ENCODE data around the gene ALDH4A1.
A peak's percentile ranks its signal among the peaks of the same experiment; 100 is the strongest.

ALDH4A1 gene

GRCh38 chr1:18940303-18941020, 38.1 kb upstream of the ALDH4A1 start:
- no peak overlapping the region for H2BK120ac ChIP-seq (ENCODE audit: low read depth, low read length)
- no peak overlapping the region for H3K4ac ChIP-seq (ENCODE audit: low read depth, low read length)
- H3K9ac ChIP-seq (ENCODE audit: low read length) = no peak overlapping the region
- peaks cover 12% of the 10 kb centered on the region for H3K4me1 ChIP-seq (ENCODE audit: control insufficient read depth, low read depth, low read length)
- H3K79me1 ChIP-seq (ENCODE audit: low read length) = peaks cover 6% of the 10 kb centered on the region
- no peaks in the 10 kb centered on the region for H3K36me3 ChIP-seq (ENCODE audit: control insufficient read depth, insufficient read depth, low read length)
- no peak overlapping the region for H3K27ac ChIP-seq (ENCODE audit: low read depth, low read length)
- no peak overlapping the region for H4K5ac ChIP-seq (ENCODE audit: low read length)
- H3K27me3 ChIP-seq (ENCODE audit: insufficient read depth, low read length, poor library complexity) = no peaks in the 10 kb centered on the region
- peaks cover 5% of the 10 kb centered on the region for H3K79me2 ChIP-seq (ENCODE audit: control insufficient read depth, insufficient read depth, low read length)
- H2BK5ac ChIP-seq (ENCODE audit: low read length) = no peak overlapping the region
- H2AK5ac ChIP-seq (ENCODE audit: low read length) = no peak overlapping the region
- H3K4me2 ChIP-seq (ENCODE audit: low read length) = no peak overlapping the region
- H2BK15ac ChIP-seq (replicated peaks; ENCODE audit: low read depth) = no peak overlapping the region
- no peak overlapping the region for H4K8ac ChIP-seq (ENCODE audit: low read depth, low read length)
- DNase-seq = no peak
- no CpG with 5 or more reads among the region's 13 CpGs for WGBS (ENCODE audit: extremely low coverage, insufficient coverage, low lambda C conversion rate)
- no peak overlapping the region for H3K4me3 ChIP-seq (ENCODE audit: low read length)
- no peak overlapping the region for H3K18ac ChIP-seq (ENCODE audit: low read length)
- H3K23ac ChIP-seq (ENCODE audit: low read length) = no peak overlapping the region
- no peak overlapping the region for H3K56ac ChIP-seq (ENCODE audit: low read length)

- H4K8ac ChIP-seq (ENCODE audit: low read depth, low read length) = no peak overlapping the region
- H2BK15ac ChIP-seq (replicated peaks; ENCODE audit: low read depth) = no peak overlapping the region
- H2BK120ac ChIP-seq (ENCODE audit: low read depth, low read length) = no peak overlapping the region
- no peak overlapping the region for H3K9ac ChIP-seq (ENCODE audit: low read length)
- WGBS (ENCODE audit: extremely low coverage, insufficient coverage, low lambda C conversion rate) = no CpG with 5 or more reads among the region's 7 CpGs
- DNase-seq = no peak
- H3K4ac ChIP-seq (ENCODE audit: low read depth, low read length) = no peak overlapping the region
- no peak overlapping the region for H3K4me2 ChIP-seq (ENCODE audit: low read length)
- H3K27ac ChIP-seq (ENCODE audit: low read depth, low read length) = no peak overlapping the region
- no peak overlapping the region for H2AK5ac ChIP-seq (ENCODE audit: low read length)
- peaks cover 8% of the 10 kb centered on the region for H3K4me1 ChIP-seq (ENCODE audit: control insufficient read depth, low read depth, low read length)
- peaks cover 3% of the 10 kb centered on the region for H3K79me1 ChIP-seq (ENCODE audit: low read length)
- H4K5ac ChIP-seq (ENCODE audit: low read length) = no peak overlapping the region
- H3K27me3 ChIP-seq (ENCODE audit: insufficient read depth, low read length, poor library complexity) = no peaks in the 10 kb centered on the region
- no peak overlapping the region for H3K4me3 ChIP-seq (ENCODE audit: low read length)
- no peak overlapping the region for H3K56ac ChIP-seq (ENCODE audit: low read length)
- H3K79me2 ChIP-seq (ENCODE audit: control insufficient read depth, insufficient read depth, low read length) = peaks cover 3% of the 10 kb centered on the region
- H3K18ac ChIP-seq (ENCODE audit: low read length) = no peak overlapping the region
- peak overlapping the region; percentile 4 for H3K23ac ChIP-seq (ENCODE audit: low read length)
- H2BK5ac ChIP-seq (ENCODE audit: low read length) = no peak overlapping the region
- H3K36me3 ChIP-seq (ENCODE audit: control insufficient read depth, insufficient read depth, low read length) = no peaks in the 10 kb centered on the region
Observed at GRCh38 chr1:18939398-18940302, 37.3 kb upstream of the ALDH4A1 start.

GRCh38 chr1:18938707-18939070, 36.3 kb upstream of the ALDH4A1 start:
- Histone ChIP-seq H3K4me2 (ENCODE audit: low read length) (no peak overlapping the region), H3K27me3 (ENCODE audit: insufficient read depth, low read length, poor library complexity) (no peaks in the 10 kb centered on the region), H4K8ac (ENCODE audit: low read depth, low read length) (no peak overlapping the region), H2BK120ac (ENCODE audit: low read depth, low read length) (no peak overlapping the region), H3K23ac (ENCODE audit: low read length) (no peak overlapping the region), H4K5ac (ENCODE audit: low read length) (no peak overlapping the region), H2BK5ac (ENCODE audit: low read length) (no peak overlapping the region), H3K36me3 (ENCODE audit: control insufficient read depth, insufficient read depth, low read length) (no peaks in the 10 kb centered on the region), H3K9ac (ENCODE audit: low read length) (no peak overlapping the region), H2BK15ac (replicated peaks; ENCODE audit: low read depth) (no peak overlapping the region), H3K27ac (ENCODE audit: low read depth, low read length) (no peak overlapping the region), H3K18ac (ENCODE audit: low read length) (no peak overlapping the region), H3K4me1 (ENCODE audit: control insufficient read depth, low read depth, low read length) (peaks cover 8% of the 10 kb centered on the region), H3K79me1 (ENCODE audit: low read length) (peaks cover 1% of the 10 kb centered on the region), H3K4ac (ENCODE audit: low read depth, low read length) (no peak overlapping the region), H2AK5ac (ENCODE audit: low read length) (no peak overlapping the region), H3K79me2 (ENCODE audit: control insufficient read depth, insufficient read depth, low read length) (peaks cover 3% of the 10 kb centered on the region), H3K4me3 (ENCODE audit: low read length) (no peak overlapping the region), H3K56ac (ENCODE audit: low read length) (peak overlapping the region; percentile 17)
- peak; percentile 49 for DNase-seq
- no CpG with 5 or more reads among the region's 2 CpGs for WGBS (ENCODE audit: extremely low coverage, insufficient coverage, low lambda C conversion rate)

GRCh38 chr1:18938008-18938706, 35.8 kb upstream of the ALDH4A1 start:
- peaks cover 1% of the 10 kb centered on the region for H3K79me1 ChIP-seq (ENCODE audit: low read length)
- no peak overlapping the region for H4K8ac ChIP-seq (ENCODE audit: low read depth, low read length)
- H2BK15ac ChIP-seq (replicated peaks; ENCODE audit: low read depth) = no peak overlapping the region
- H3K18ac ChIP-seq (ENCODE audit: low read length) = no peak overlapping the region
- peak; percentile 27 for DNase-seq
- H3K27ac ChIP-seq (ENCODE audit: low read depth, low read length) = no peak overlapping the region
- H3K23ac ChIP-seq (ENCODE audit: low read length) = no peak overlapping the region
- no peak overlapping the region for H2BK120ac ChIP-seq (ENCODE audit: low read depth, low read length)
- H3K56ac ChIP-seq (ENCODE audit: low read length) = no peak overlapping the region
- no peaks in the 10 kb centered on the region for H3K27me3 ChIP-seq (ENCODE audit: insufficient read depth, low read length, poor library complexity)
- peaks cover 8% of the 10 kb centered on the region for H3K4me1 ChIP-seq (ENCODE audit: control insufficient read depth, low read depth, low read length)
- no peaks in the 10 kb centered on the region for H3K36me3 ChIP-seq (ENCODE audit: control insufficient read depth, insufficient read depth, low read length)
- WGBS (ENCODE audit: extremely low coverage, insufficient coverage, low lambda C conversion rate) = no CpG with 5 or more reads among the region's 14 CpGs
- no peak overlapping the region for H2BK5ac ChIP-seq (ENCODE audit: low read length)
- H3K9ac ChIP-seq (ENCODE audit: low read length) = no peak overlapping the region
- H3K4me2 ChIP-seq (ENCODE audit: low read length) = no peak overlapping the region
- no peak overlapping the region for H4K5ac ChIP-seq (ENCODE audit: low read length)
- peaks cover 3% of the 10 kb centered on the region for H3K79me2 ChIP-seq (ENCODE audit: control insufficient read depth, insufficient read depth, low read length)
- H3K4me3 ChIP-seq (ENCODE audit: low read length) = no peak overlapping the region
- no peak overlapping the region for H2AK5ac ChIP-seq (ENCODE audit: low read length)
- H3K4ac ChIP-seq (ENCODE audit: low read depth, low read length) = no peak overlapping the region

- Histone ChIP-seq H3K4me2 (ENCODE audit: low read length) (no peak overlapping the region), H2BK120ac (ENCODE audit: low read depth, low read length) (no peak overlapping the region), H3K9ac (ENCODE audit: low read length) (no peak overlapping the region), H4K8ac (ENCODE audit: low read depth, low read length) (no peak overlapping the region), H3K79me2 (ENCODE audit: control insufficient read depth, insufficient read depth, low read length) (peaks cover 3% of the 10 kb centered on the region), H2BK5ac (ENCODE audit: low read length) (no peak overlapping the region), H3K79me1 (ENCODE audit: low read length) (peaks cover 1% of the 10 kb centered on the region), H3K56ac (ENCODE audit: low read length) (no peak overlapping the region), H3K27ac (ENCODE audit: low read depth, low read length) (no peak overlapping the region), H3K23ac (ENCODE audit: low read length) (no peak overlapping the region), H3K4me1 (ENCODE audit: control insufficient read depth, low read depth, low read length) (peaks cover 10% of the 10 kb centered on the region), H2BK15ac (replicated peaks; ENCODE audit: low read depth) (no peak overlapping the region), H4K5ac (ENCODE audit: low read length) (no peak overlapping the region), H3K18ac (ENCODE audit: low read length) (no peak overlapping the region), H3K27me3 (ENCODE audit: insufficient read depth, low read length, poor library complexity) (no peaks in the 10 kb centered on the region), H2AK5ac (ENCODE audit: low read length) (no peak overlapping the region), H3K4me3 (ENCODE audit: low read length) (no peak overlapping the region), H3K36me3 (ENCODE audit: control insufficient read depth, insufficient read depth, low read length) (no peaks in the 10 kb centered on the region), H3K4ac (ENCODE audit: low read depth, low read length) (no peak overlapping the region)
- WGBS (ENCODE audit: extremely low coverage, insufficient coverage, low lambda C conversion rate) = no CpG with 5 or more reads among the region's 8 CpGs
- no peak for DNase-seq
Observed at GRCh38 chr1:18937539-18937938, 35.2 kb upstream of the ALDH4A1 start.
